HepG2 (cell line): Measurements from ENCODE around the gene SDK1.

Source experiments
- CHD2 ChIP-seq: IDR thresholded peaks from 2 replicates; pipeline ENCODE4 v1.6.1; 2011; ENCODE audit warnings: low read depth, low read length, improper control_type of control experiment
- CHD4 ChIP-seq: fragments of 200-600 bp; sonication (generic); IDR thresholded peaks from 2 replicates; pipeline ENCODE4 v1.7.0; 2017; ENCODE audit warnings: mild to moderate bottlenecking, low read length, borderline replicate concordance
- CTCF ChIP-seq: sonication (generic); formaldehyde crosslinking; IDR thresholded peaks from 2 replicates; pipeline ENCODE4 v1.5.0; 2020; ENCODE audit warnings: mild to moderate bottlenecking, missing genetic modification reagents, moderate library complexity
- ETV5 ChIP-seq: IDR thresholded peaks from 2 replicates; pipeline ENCODE4 v1.6.1; 2018; ENCODE audit warnings: missing biosample characterization, missing genetic modification reagents, inconsistent platforms, borderline replicate concordance
- GABPA ChIP-seq, 2 experiments: IDR thresholded peaks; 2 replicates each; pipeline ENCODE4 v1.6.1; 2011 to 2016; ENCODE audit warnings: low read depth in 2 of 2, low read length in 1 of 2, missing biosample characterization in 1 of 2, missing genetic modification characterization in 1 of 2
- JUNB ChIP-seq: sonication (generic); formaldehyde crosslinking; IDR thresholded peaks from 2 replicates; pipeline ENCODE4 v1.8.0; 2022; ENCODE audit warnings: missing genetic modification reagents, mild to moderate bottlenecking, borderline replicate concordance
- RXRB ChIP-seq: IDR thresholded peaks from 2 replicates; pipeline ENCODE4 v1.6.1; 2016; ENCODE audit warnings: borderline replicate concordance, missing genetic modification reagents, missing compliant biosample characterization
- SUZ12 ChIP-seq: fragments of 150-350 bp; IDR thresholded peaks from 2 replicates; pipeline ENCODE4 v1.6.1; 2014; ENCODE audit warnings: low read depth, low read length
- TFE3 ChIP-seq: IDR thresholded peaks from 2 replicates; pipeline ENCODE4 v1.6.1; 2016
- USF2 ChIP-seq, 2 experiments: sonication (generic) in 1 of 2; formaldehyde crosslinking in 1 of 2; IDR thresholded peaks; 2 replicates each; pipeline versions ENCODE4 v1.5.1 to v1.6.1; 2011 to 2020; ENCODE audit warnings: borderline replicate concordance in 1 of 2, low read depth in 1 of 2, low read length in 1 of 2, mild to moderate bottlenecking in 1 of 2, missing genetic modification reagents in 1 of 2, moderate library complexity in 1 of 2

- TF ChIP-seq USF2 (IDR thresholded peaks at IDR 0.05; ENCODE audit: low read depth, low read length) (no peak), USF2 (CRISPR knock-in tag; IDR thresholded peaks at IDR 0.05; ENCODE audit: borderline replicate concordance) (no peak), ETV5 (CRISPR knock-in tag) (no peak), TFE3 (CRISPR knock-in tag) (no peak), SUZ12 (no peak), RXRB (no peak), CTCF (CRISPR knock-in tag) (no peak), CHD4 (no peak), CHD2 (no peak), GABPA (IDR thresholded peaks at IDR 0.05; ENCODE audit: low read depth, low read length) (no peak), GABPA (CRISPR knock-in tag; IDR thresholded peaks at IDR 0.05; ENCODE audit: low read depth) (no peak), JUNB (CRISPR knock-in tag) (no peak)
Observed at GRCh38 chr7:3466261-3466660, 165.2 kb downstream of the SDK1 start.
